HL-60 (cell line): ENCODE results near the gene MGME1.
A peak's percentile ranks its signal among the peaks of the same experiment; 100 is the strongest.

Source experiments
- DNase-seq, 2 experiments: peaks; one replicate each; pipeline ENCODE4 v3.0.0-alpha.2; 2010 to 2020; ENCODE audit warnings: low read depth in 1 of 2, low spot score in 1 of 2
- H3K27ac ChIP-seq: fragments of 250-450 bp; sonication (Bioruptor Pico); replicated peaks from 2 replicates; pipeline ENCODE4 v1.5.1; 2020; ENCODE audit warnings: mild to moderate bottlenecking, moderate library complexity
- H3K27me3 ChIP-seq: fragments of 250-450 bp; sonication (Bioruptor Pico); 2 replicates; pipeline ENCODE4 v1.5.1; 2021; ENCODE audit warnings: mild to moderate bottlenecking, moderate library complexity; ENCODE audit not compliant: insufficient read depth, poor library complexity, severe bottlenecking
- H3K4me3 ChIP-seq: replicated peaks from 2 replicates; pipeline ENCODE4 v1.5.1; 2011; ENCODE audit warnings: mild to moderate bottlenecking, control low read depth, low read length; ENCODE audit not compliant: insufficient read depth
- CTCF ChIP-seq: IDR thresholded peaks from one replicate; pipeline ENCODE4 v1.5.1; 2011; ENCODE audit warnings: low read length, control low read depth, inconsistent platforms; ENCODE audit not compliant: insufficient read depth
- GABPA ChIP-seq: IDR thresholded peaks from 2 replicates; pipeline ENCODE4 v1.6.1; 2012; ENCODE audit warnings: low read depth
- POLR2AphosphoS5 ChIP-seq: IDR thresholded peaks from 2 replicates; pipeline ENCODE4 v1.6.1; 2012; ENCODE audit warnings: low read depth
- SPI1 ChIP-seq: IDR thresholded peaks from 2 replicates; pipeline ENCODE4 v1.6.1; 2012; ENCODE audit warnings: low read depth, mild to moderate bottlenecking, borderline replicate concordance
- TF ChIP-seq, protein P1 (sequence below): IDR thresholded peaks from 2 replicates; pipeline ENCODE4 v1.6.1; 2012; ENCODE audit warnings: low read depth; ENCODE audit not compliant: insufficient replicate concordance

MGME1 gene

DNA sequence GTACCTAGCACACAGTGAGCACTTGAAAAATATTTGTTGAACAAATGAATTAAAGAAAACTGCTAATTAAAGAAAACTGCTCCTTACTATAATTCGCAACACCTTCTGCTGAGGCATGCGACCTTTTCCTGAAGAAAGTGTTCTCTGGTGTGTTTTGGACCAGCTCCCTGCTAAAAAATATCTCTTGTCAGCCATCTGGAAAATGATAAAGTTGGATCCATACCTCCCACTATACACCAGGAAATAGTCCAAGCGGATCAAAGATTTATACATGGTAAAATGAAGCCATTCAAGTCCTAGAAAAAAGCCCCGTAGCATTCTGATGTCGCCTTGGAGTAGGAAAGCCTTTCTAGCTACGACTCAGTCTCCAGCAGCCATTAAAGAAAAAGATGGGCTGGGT, 45.6 kb downstream of the MGME1 start:
- no peaks in the 10 kb centered on the region for H3K27me3 ChIP-seq
- H3K27ac ChIP-seq, result no peak overlapping the region
- no peak for DNase-seq
- no peak for TF ChIP-seq CTCF
- no peak for TF ChIP-seq GABPA
- no peak for TF ChIP-seq POLR2AphosphoS5
- TF ChIP-seq, protein P1, sequence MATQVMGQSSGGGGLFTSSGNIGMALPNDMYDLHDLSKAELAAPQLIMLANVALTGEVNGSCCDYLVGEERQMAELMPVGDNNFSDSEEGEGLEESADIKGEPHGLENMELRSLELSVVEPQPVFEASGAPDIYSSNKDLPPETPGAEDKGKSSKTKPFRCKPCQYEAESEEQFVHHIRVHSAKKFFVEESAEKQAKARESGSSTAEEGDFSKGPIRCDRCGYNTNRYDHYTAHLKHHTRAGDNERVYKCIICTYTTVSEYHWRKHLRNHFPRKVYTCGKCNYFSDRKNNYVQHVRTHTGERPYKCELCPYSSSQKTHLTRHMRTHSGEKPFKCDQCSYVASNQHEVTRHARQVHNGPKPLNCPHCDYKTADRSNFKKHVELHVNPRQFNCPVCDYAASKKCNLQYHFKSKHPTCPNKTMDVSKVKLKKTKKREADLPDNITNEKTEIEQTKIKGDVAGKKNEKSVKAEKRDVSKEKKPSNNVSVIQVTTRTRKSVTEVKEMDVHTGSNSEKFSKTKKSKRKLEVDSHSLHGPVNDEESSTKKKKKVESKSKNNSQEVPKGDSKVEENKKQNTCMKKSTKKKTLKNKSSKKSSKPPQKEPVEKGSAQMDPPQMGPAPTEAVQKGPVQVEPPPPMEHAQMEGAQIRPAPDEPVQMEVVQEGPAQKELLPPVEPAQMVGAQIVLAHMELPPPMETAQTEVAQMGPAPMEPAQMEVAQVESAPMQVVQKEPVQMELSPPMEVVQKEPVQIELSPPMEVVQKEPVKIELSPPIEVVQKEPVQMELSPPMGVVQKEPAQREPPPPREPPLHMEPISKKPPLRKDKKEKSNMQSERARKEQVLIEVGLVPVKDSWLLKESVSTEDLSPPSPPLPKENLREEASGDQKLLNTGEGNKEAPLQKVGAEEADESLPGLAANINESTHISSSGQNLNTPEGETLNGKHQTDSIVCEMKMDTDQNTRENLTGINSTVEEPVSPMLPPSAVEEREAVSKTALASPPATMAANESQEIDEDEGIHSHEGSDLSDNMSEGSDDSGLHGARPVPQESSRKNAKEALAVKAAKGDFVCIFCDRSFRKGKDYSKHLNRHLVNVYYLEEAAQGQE, result no peak
- no peak for TF ChIP-seq SPI1
- no peak overlapping the region for H3K4me3 ChIP-seq

DNA sequence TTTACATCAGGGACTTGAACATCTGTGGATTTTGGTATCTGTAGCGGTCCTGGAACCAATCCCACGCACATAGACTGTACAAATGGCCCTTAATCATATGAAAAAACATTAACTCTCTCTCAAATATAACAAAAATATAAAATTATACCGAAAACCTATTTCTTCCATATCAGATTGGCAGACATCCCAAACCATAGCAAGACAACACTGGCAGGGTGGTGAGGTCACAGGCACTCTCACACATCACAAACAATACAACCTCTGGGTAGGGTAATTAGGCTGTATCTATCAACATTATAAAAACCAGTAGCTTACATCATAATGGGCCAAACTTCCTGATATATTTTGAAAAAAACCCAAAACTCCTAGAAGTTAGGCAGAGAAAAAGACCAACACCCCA, 48.0 kb downstream of the MGME1 start:
- DNase-seq, result no peak
- TF ChIP-seq POLR2AphosphoS5, result no peak
- TF ChIP-seq GABPA, result no peak
- TF ChIP-seq CTCF, result no peak
- TF ChIP-seq SPI1, result no peak
- TF ChIP-seq, protein P1, result no peak
- Histone ChIP-seq H3K27me3 (no peaks in the 10 kb centered on the region), H3K27ac (no peak overlapping the region), H3K4me3 (no peak overlapping the region)

DNA sequence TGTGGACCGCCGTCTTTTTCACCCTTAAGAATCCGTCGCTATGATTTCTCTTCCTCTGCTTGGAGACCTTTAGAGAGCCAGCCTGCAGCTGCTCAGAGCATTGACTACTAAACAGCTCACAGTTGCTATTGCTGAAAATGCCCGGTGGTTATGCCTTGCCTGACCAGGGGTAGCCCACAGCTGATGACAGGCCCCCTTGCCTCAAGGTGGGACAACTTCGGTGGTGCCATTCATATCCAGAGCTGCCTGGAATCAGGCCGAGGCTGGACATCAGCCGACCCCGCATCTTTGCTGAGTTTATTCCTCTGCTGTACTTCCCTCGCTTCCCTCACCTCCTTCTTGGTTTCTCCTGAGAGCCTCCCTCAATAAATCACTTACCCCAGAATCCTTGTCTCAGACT, 49.3 kb downstream of the MGME1 start:
- TF ChIP-seq GABPA (no peak), CTCF (no peak), POLR2AphosphoS5 (no peak), SPI1 (no peak)
- H3K27ac ChIP-seq, result no peak overlapping the region
- no peak for DNase-seq
- no peaks in the 10 kb centered on the region for H3K27me3 ChIP-seq
- H3K4me3 ChIP-seq, result no peak overlapping the region

DNA sequence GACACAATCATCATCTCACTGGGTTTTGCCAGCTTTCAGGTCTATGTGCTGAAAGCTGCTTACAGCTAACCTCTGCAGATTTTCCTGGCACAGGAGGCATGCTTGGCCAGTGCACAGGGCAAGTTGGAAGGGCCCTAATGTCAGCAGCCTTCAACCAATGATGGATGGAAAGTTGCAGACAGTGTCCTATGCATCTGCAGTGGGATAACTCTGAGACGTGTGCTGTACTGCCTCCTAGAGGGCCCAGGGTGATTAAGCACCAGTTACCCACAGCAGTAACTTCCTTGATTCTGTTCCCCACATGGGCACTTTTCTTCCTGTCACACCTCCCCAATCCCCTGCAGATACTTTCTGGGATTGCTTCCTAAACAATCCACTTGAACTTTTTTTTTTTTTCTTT, 50.2 kb downstream of the MGME1 start:
- Histone ChIP-seq H3K27me3 (no peaks in the 10 kb centered on the region), H3K4me3 (no peak overlapping the region), H3K27ac (no peak overlapping the region)
- peak; percentile 14 to 31 for DNase-seq
- TF ChIP-seq, protein P1, result no peak
- TF ChIP-seq CTCF, result peak; percentile 21
- no peak for TF ChIP-seq POLR2AphosphoS5
- TF ChIP-seq GABPA, result no peak
